ENCODE results near the gene CEL. TPM values are rescaled to one million over a fixed set of nuclear protein-coding genes. Genes with fewer than 3 reads are reported as not detected.

CEL gene
- total and polyA plus RNA-seq, 4 donors, result 0.66 to 6.3 (median 0.86) TPM

DNA sequence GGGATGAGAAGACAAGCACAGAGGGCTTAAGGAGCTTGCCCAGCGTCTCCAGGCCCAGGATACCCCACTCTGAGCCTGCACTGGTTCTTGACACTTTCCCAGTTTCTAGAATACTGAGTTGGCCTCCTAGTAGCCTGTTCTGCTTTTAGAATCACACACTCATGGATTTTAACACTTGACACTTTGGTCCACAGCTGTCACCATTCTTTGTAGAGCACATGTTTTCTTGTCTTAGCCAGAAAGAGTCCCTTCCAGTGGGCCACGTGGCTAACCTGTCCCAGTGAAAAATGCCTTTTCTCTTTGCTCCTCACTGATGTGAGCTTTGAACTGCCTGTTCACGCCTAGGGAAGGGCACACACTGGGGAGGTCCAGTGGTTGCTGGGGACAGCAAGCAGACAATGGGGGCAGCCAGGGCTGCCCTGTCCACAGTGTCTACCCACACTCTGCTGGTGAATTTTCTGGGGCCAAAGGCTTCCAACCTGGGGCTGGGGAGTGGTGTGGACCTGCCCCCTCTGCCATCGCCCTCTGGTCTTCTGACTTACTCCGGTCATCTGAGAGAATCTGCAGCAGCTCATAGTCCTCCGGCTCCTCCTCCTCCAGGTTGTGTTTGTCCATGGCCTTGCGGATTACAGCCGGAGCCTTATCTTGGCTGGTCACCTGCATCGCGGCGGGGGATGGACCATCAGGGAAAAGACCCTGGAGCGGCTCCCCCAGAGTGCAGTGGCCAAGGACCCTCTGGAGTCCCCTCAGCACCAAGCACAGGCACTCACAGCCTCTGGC, 38.1 kb downstream of the CEL start:
- ATAC-seq (ENCODE audit: insufficient read depth, low FRiP score) (no peak), DNase-seq (no peak)
- TF ChIP-seq, protein P1, sequence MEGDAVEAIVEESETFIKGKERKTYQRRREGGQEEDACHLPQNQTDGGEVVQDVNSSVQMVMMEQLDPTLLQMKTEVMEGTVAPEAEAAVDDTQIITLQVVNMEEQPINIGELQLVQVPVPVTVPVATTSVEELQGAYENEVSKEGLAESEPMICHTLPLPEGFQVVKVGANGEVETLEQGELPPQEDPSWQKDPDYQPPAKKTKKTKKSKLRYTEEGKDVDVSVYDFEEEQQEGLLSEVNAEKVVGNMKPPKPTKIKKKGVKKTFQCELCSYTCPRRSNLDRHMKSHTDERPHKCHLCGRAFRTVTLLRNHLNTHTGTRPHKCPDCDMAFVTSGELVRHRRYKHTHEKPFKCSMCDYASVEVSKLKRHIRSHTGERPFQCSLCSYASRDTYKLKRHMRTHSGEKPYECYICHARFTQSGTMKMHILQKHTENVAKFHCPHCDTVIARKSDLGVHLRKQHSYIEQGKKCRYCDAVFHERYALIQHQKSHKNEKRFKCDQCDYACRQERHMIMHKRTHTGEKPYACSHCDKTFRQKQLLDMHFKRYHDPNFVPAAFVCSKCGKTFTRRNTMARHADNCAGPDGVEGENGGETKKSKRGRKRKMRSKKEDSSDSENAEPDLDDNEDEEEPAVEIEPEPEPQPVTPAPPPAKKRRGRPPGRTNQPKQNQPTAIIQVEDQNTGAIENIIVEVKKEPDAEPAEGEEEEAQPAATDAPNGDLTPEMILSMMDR (IDR thresholded peaks at IDR 0.05; ENCODE audit: control extremely low read depth, extremely low read depth), result no peak

GRCh38 chr9:133100506-133101355, 39.0 kb downstream of the CEL start:
- Histone ChIP-seq H3K27ac (ENCODE audit: low read depth in 1 of 2, low read length in 1 of 2) (no peak overlapping the region), H3K9ac (ENCODE audit: insufficient read depth in 1 of 2, low read length in 2 of 2) (no peak overlapping the region), H3K4me3 (no peak overlapping the region), H3K9me3 (ENCODE audit: control insufficient read depth in 4 of 4, insufficient read depth in 3 of 4, low read length in 3 of 4) (peaks cover 0 to 6% (median 2%) of the 10 kb centered on the region in 4 donors), H3K4me1 (ENCODE audit: control insufficient read depth in 5 of 5, insufficient read depth in 5 of 5, low read length in 5 of 5) (no peaks in the 10 kb centered on the region), H3K36me3 (ENCODE audit: control insufficient read depth in 4 of 4, insufficient read depth in 4 of 4, low read length in 4 of 4) (peaks cover 30 to 73% (median 51%) of the 10 kb centered on the region in 4 donors), H3K27me3 (ENCODE audit: control insufficient read depth in 3 of 3, insufficient read depth in 3 of 3, low read length in 2 of 3) (no peaks in the 10 kb centered on the region)
- TF ChIP-seq, protein P1 (IDR thresholded peaks at IDR 0.05; ENCODE audit: control extremely low read depth, extremely low read depth), result no peak
- ATAC-seq (ENCODE audit: insufficient read depth, low FRiP score) (no peak), DNase-seq (no peak)
- WGBS, 2 donors, result 92 to 95% methylated on average over 13 of the region's 13 CpGs

More for the DNA sequence above, 38.1 kb downstream of the CEL start:
- no peaks in the 10 kb centered on the region for H3K27me3 ChIP-seq (ENCODE audit: control insufficient read depth in 3 of 3, insufficient read depth in 3 of 3, low read length in 2 of 3)
- H3K9ac ChIP-seq (ENCODE audit: insufficient read depth in 1 of 2, low read length in 2 of 2), result no peak overlapping the region
- WGBS, 2 donors, result 96 to 98% methylated on average over 12 of the region's 12 CpGs
- H3K4me1 ChIP-seq (ENCODE audit: control insufficient read depth in 5 of 5, insufficient read depth in 5 of 5, low read length in 5 of 5), result no peaks in the 10 kb centered on the region
- H3K4me3 ChIP-seq, result no peak overlapping the region
- H3K36me3 ChIP-seq (ENCODE audit: control insufficient read depth in 4 of 4, insufficient read depth in 4 of 4, low read length in 4 of 4), result peaks cover 30 to 67% (median 49%) of the 10 kb centered on the region in 4 donors
- H3K27ac ChIP-seq (ENCODE audit: low read depth in 1 of 2, low read length in 1 of 2), result no peak overlapping the region
- H3K9me3 ChIP-seq (ENCODE audit: control insufficient read depth in 4 of 4, insufficient read depth in 3 of 4, low read length in 3 of 4), result peaks cover 0 to 9% (median 2%) of the 10 kb centered on the region in 4 donors

DNA sequence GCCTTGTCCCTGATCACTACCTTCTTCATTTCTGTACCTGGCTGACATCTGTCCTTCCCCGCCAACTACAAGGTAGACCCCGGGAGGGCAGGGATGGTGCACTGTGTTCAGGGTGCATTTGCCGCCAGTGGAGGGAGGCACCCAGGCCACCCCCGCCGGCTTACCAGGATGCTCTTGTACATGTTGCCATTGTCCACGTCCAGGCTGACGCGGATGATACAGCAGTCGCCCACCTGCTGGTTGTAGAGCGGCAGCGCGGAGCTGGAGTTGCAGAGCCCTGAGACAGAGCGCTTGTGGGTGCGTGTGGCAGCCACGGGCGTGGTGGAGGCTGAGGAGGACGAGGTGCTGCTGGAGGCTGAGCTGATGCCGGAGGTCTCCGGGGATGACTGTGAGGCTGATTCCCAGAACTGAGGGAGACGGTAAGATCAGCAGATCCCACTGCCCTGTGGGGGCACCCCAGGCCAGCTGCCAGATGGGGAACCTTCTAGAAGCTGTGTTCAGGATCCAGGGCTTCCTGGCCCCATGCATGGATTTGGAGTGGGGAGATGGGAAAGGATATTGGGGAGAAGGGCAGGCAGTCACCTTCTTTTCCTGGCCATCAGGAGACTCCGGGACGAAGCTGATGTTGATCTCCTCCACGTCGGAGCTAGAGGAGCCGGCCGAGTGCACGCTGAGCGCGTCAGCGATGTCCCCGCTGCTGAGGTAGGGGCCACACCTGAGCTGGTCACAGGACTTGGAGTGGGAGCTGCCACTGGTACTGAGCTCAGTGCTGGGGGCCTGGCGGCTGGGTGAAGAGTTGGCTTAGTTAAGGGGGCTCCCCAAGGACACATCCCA, 39.8 kb downstream of the CEL start:
- peaks cover 36 to 80% (median 50%) of the 10 kb centered on the region in 4 donors for H3K36me3 ChIP-seq (ENCODE audit: control insufficient read depth in 4 of 4, insufficient read depth in 4 of 4, low read length in 4 of 4)
- no peak for ATAC-seq (ENCODE audit: insufficient read depth, low FRiP score)
- H3K4me3 ChIP-seq, result no peak overlapping the region
- no peak for DNase-seq
- no peak overlapping the region for H3K9ac ChIP-seq (ENCODE audit: insufficient read depth in 1 of 2, low read length in 2 of 2)
- no peak overlapping the region for H3K27ac ChIP-seq (ENCODE audit: low read depth in 1 of 2, low read length in 1 of 2)
- WGBS, 2 donors, result 96 to 98% methylated on average over 32 of the region's 32 CpGs
- TF ChIP-seq, protein P1 (IDR thresholded peaks at IDR 0.05; ENCODE audit: control extremely low read depth, extremely low read depth), result no peak
- no peaks in the 10 kb centered on the region for H3K4me1 ChIP-seq (ENCODE audit: control insufficient read depth in 5 of 5, insufficient read depth in 5 of 5, low read length in 5 of 5)
- H3K27me3 ChIP-seq (ENCODE audit: control insufficient read depth in 3 of 3, insufficient read depth in 3 of 3, low read length in 2 of 3), result no peaks in the 10 kb centered on the region
- H3K9me3 ChIP-seq (ENCODE audit: control insufficient read depth in 4 of 4, insufficient read depth in 3 of 4, low read length in 3 of 4), result peaks cover 0 to 2% (median 0%) of the 10 kb centered on the region in 4 donors

All from lung (tissue), 12 donors.